Activated naive CD8-positive, alpha-beta T cell treated with anti-CD3 and anti-CD28 coated beads for 36 hours (primary cell): Measurements from ENCODE around the gene PMEPA1. TPM values are rescaled to one million over a fixed set of nuclear protein-coding genes. Genes with fewer than 3 reads are reported as not detected.

Source experiments
- DNase-seq: peaks from one replicate; pipeline ENCODE4 v3.0.0; 2021
- H3K27ac Mint-ChIP-seq: one replicate; pipeline ENCODE4 v1.8.0; 2022; ENCODE audit warnings: mild to moderate bottlenecking, moderate library complexity, mixed read lengths
- H3K27me3 Mint-ChIP-seq: one replicate; pipeline ENCODE4 v1.8.0; 2022; ENCODE audit warnings: mild to moderate bottlenecking, mixed read lengths
- H3K36me3 Mint-ChIP-seq: one replicate; pipeline ENCODE4 v1.8.0; 2021; ENCODE audit warnings: mild to moderate bottlenecking, mixed read lengths
- H3K4me1 Mint-ChIP-seq: one replicate; pipeline ENCODE4 v1.8.0; 2021; ENCODE audit warnings: mixed read lengths
- H3K4me3 Mint-ChIP-seq: one replicate; pipeline ENCODE4 v1.8.0; 2022; ENCODE audit warnings: mild to moderate bottlenecking, moderate library complexity, mixed read lengths
- H3K9me3 Mint-ChIP-seq: one replicate; pipeline ENCODE4 v1.8.0; 2022; ENCODE audit warnings: mixed read lengths
- total RNA-seq, 2 experiments: library from RNA; stranded (reverse); gene quantifications; one replicate each; pipeline ENCODE4 v1.2.3, GENCODE V29; 2021

PMEPA1 gene
- total RNA-seq, 2 experiments from 2014 or later, result 1.0 to 1.7 TPM

DNA sequence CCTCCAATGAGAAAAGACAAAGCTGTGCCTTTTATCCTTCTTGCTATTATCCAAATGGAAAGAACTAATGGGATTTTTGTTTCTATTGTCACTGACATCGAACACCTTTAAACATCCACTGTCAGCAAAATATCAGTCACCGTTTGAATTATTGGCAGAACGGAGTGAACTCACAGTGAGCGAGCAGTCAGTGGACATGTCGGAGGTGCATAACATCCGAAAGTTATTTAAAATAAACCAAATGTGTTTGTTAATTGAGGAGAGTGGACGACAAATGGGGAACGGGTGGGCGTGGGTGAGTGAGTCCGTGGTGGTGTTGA, 38.8 kb downstream of the PMEPA1 start:
- H3K4me1 Mint-ChIP-seq, result peaks cover 12% of the 10 kb centered on the region
- H3K27ac Mint-ChIP-seq, result no peak overlapping the region
- H3K36me3 Mint-ChIP-seq, result peaks cover 2% of the 10 kb centered on the region
- H3K9me3 Mint-ChIP-seq, result no peaks in the 10 kb centered on the region
- no peaks in the 10 kb centered on the region for H3K27me3 Mint-ChIP-seq
- DNase-seq, result no peak
- H3K4me3 Mint-ChIP-seq, result no peak overlapping the region

DNA sequence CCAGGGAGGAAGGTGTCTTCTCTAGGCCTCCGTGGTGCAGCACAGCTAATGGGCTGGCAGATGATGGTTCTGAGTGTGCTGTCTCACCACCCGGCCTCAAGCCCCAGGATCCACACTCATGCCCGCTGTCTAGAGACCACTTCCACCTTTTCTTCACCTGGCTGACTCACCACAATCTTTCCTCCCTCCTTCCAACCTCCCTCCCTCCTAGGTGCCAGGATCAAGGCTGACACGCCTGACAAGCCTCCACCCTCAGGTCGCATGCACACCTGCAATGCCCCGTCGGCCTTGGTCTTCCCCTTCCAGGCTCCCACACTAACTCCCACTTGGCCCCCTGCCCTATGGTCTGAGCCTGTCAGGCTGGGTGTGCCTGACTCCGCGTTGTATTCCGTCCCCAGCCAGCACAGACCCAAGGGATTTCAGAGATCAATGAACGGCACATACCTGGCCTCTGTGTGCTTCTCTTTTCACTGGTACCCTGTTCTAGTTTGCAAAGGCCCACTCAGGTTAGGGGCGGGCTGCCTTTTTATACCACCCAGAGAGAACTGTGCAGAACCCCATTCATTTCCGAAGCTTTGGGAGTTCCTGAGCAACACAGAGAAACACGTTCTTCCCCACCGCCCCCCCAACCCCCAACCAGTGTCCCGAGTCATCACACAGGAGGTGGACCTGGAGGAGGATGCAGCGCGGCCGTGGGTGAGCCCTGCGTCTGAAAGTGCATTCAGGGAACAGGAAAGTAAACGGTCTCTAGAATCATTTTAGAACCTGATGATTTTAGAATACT, 39.3 kb downstream of the PMEPA1 start:
- H3K27ac Mint-ChIP-seq, result no peak overlapping the region
- H3K27me3 Mint-ChIP-seq, result no peaks in the 10 kb centered on the region

DNA sequence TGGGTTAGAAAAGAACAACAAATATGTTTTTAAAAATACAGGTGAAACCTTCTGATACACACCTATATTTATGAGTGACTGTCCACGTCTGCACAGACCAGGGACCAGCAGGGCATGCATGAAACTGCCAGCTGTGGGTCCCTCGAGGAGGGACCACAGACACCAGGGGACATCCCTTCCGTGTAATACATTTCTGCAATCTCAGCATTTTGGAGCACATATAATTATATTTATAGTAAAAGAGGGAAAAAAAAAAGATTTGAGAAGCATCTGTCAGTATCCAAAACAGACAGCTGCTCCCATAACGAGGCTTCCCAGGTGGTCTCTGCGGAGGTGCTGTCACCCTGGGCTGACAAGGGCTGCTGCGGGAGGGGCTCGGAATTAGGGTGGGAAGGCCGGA, 40.2 kb downstream of the PMEPA1 start:
- Mint-ChIP-seq H3K36me3 (no peaks in the 10 kb centered on the region), H3K4me1 (peaks cover 12% of the 10 kb centered on the region), H3K4me3 (no peak overlapping the region), H3K27me3 (no peaks in the 10 kb centered on the region), H3K27ac (no peak overlapping the region), H3K9me3 (no peaks in the 10 kb centered on the region)
- DNase-seq, result no peak

More for the DNA sequence above, 39.3 kb downstream of the PMEPA1 start:
- Mint-ChIP-seq H3K4me1 (peaks cover 12% of the 10 kb centered on the region), H3K36me3 (no peaks in the 10 kb centered on the region), H3K4me3 (no peak overlapping the region), H3K9me3 (no peaks in the 10 kb centered on the region)
- DNase-seq, result no peak

DNA sequence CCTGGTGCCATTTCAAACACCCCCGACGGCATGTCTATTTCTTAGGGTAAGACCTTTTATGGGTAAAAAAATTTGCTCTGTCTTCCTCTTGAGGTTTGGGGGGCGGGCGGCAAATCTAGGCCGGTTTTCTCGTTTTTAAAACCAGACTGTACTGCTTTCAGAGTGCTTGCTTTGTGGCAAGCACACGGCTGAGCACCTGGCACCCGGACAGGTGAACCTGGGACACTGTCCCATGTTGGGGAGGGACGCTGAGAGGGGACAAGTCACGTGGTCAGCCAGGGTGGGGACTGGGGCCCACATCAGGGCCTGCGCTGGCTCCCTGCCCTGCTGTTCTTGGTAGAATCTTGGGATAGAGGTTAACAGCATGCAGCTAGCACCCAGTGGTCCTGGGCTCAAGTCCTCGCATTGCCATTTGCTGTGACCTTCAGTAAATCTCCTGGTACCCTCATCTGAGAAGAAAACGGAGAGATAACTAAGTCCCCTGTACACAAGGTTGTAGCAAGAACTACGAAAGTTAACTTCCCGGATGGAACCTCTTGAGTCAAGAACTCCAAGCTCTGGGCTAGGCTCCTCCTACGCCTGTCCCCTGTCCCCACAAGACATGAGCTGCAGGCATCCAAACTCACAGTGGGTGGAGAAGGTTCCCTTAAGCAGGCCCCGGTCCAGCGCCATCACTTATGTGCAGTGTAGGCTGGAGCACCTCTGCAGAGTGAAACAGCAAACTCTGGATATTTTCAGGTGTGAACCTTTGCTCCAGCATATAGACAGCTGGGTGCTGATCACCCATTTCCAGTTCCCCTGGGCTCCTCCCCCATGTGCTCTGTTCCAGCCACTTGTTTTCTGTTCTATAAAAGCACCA, 41.7 kb downstream of the PMEPA1 start:
- no peaks in the 10 kb centered on the region for H3K27me3 Mint-ChIP-seq
- no peak overlapping the region for H3K4me3 Mint-ChIP-seq
- H3K9me3 Mint-ChIP-seq, result no peaks in the 10 kb centered on the region
- no peak overlapping the region for H3K27ac Mint-ChIP-seq
- peaks cover 12% of the 10 kb centered on the region for H3K4me1 Mint-ChIP-seq
- no peaks in the 10 kb centered on the region for H3K36me3 Mint-ChIP-seq
- DNase-seq, result no peak

DNA sequence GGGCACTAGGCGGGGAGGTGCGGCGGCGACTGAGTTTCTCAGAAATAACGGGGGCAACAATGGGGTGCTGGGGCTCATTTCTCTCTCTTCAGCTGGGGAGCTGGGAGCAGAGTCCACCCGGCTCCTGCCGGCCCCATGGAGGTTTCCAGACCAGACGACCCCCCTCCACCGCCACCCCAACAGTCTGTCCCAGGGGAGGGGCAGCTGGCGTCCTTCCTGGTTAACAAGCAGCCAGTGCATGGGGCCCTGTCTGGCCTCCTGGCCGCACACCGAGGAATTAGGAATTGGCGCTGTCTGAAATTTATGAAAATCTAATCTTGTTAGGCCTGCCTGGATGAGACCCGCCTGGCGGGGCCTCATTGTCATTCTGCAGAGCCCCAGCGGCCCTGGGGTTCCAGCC, 42.4 kb downstream of the PMEPA1 start:
- Mint-ChIP-seq H3K27ac (no peak overlapping the region), H3K27me3 (no peaks in the 10 kb centered on the region), H3K9me3 (no peaks in the 10 kb centered on the region), H3K36me3 (no peaks in the 10 kb centered on the region), H3K4me3 (no peak overlapping the region), H3K4me1 (peaks cover 12% of the 10 kb centered on the region)
- DNase-seq, result no peak

DNA sequence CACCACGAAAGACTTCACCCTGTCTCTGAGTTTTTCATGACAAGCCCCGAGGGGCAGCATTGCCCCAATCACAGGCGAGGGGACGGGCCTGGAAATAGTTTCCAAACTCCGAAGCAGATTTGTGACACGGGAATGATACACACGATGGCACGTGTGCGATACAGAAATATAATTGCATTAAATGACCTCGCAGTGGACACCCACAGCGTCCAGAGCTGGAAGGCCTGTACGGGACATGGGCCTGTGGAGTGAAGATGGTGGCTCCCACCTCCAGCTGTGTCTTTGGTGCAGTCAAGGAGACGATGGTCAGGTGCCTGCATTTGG, 43.0 kb downstream of the PMEPA1 start:
- DNase-seq, result no peak
- Mint-ChIP-seq H3K4me3 (no peak overlapping the region), H3K4me1 (peaks cover 10% of the 10 kb centered on the region), H3K27ac (no peak overlapping the region), H3K36me3 (no peaks in the 10 kb centered on the region), H3K9me3 (no peaks in the 10 kb centered on the region), H3K27me3 (no peaks in the 10 kb centered on the region)

DNA sequence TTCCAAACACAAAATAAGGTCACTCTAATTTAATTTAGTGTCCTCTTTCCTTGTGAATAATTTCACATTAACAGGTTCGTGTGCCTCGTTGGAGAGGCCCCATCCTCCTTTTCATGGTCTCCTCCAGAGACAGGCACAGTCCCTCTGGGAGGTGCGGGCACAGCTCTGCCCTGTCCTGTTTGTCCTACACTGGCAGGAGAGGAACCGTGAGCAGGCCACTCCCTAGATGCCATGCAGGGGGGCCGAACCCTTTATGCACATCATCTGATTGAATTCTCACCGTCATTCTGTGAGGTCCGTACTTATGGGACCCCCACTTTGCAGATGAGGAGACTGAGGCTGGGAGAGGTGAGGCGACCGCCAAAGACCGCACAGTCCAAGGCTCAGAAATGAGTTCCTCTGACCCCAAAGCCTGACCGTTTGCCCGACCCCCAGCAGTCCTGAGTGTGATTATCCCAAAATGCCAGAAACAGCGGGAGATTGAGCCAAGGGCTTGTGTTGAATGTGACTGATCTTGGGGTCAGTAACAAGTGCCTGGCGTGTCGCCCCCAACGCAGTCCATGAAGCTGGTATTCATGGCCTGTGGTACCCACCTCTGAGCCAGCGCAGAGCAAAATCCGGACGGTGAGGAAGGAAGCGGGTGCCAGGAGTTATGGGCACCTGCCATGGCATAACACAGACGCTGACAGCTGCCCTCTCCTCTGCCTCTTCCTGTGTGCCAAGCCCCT, 43.5 kb downstream of the PMEPA1 start:
- H3K27ac Mint-ChIP-seq, result no peak overlapping the region

DNA sequence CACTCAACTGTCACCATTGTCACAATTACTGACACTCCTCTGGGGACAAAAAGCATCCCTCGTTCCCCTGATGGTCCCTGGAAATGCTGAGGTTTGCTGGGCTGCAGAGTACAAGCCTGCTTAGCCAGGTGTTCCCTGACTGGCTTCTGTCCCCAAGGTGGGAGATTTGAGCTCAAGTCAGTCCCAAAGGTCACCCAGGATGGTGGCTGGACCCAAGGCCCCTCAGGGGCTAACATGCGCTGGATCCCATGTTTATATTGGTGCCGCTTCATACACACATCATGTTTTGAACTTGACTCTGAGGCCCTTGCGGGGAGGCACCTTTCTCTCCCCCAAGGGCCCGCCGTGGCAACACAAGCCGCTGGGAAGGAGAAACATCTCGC, 44.2 kb downstream of the PMEPA1 start:
- Mint-ChIP-seq H3K27ac (no peak overlapping the region), H3K4me1 (peaks cover 10% of the 10 kb centered on the region), H3K4me3 (no peak overlapping the region), H3K36me3 (no peaks in the 10 kb centered on the region), H3K9me3 (no peaks in the 10 kb centered on the region), H3K27me3 (no peaks in the 10 kb centered on the region)
- DNase-seq, result no peak

More for the DNA sequence above, 43.5 kb downstream of the PMEPA1 start:
- no peak for DNase-seq
- H3K27me3 Mint-ChIP-seq, result no peaks in the 10 kb centered on the region
- H3K4me3 Mint-ChIP-seq, result no peak overlapping the region
- no peaks in the 10 kb centered on the region for H3K9me3 Mint-ChIP-seq
- no peaks in the 10 kb centered on the region for H3K36me3 Mint-ChIP-seq
- peaks cover 10% of the 10 kb centered on the region for H3K4me1 Mint-ChIP-seq

DNA sequence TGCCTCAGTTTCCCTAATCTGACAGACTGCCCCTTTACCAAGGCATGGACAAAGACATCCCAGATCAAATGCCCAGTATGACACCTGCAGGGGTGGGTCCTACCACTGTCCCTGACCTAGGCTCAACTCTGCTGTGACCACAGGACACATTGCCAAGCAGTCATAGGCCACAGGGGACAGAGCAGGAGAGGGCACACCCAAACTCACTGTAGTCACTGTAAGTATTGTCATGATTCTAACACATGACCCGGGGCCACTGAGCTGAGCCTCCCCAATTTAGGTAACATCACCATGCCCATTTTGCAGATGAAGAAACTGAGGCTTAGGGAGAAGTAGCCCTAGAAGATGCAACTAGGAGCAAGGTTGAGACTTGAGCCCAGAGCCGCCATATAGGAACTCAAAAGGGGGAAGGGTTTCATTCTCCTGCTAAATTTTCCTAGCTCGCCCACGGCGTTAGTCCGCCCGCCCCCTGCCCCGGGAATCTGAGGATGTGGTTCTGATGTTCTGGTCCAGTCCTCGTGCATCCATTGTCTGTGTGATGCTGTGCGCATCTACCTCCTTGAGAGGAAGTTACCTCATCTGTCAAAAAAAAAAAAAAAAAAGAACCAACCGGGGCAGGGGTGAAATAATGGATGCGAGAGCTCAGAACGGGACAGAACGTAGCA, 44.8 kb downstream of the PMEPA1 start:
- no peak overlapping the region for H3K4me3 Mint-ChIP-seq
- no peaks in the 10 kb centered on the region for H3K27me3 Mint-ChIP-seq
- DNase-seq, result no peak
- peaks cover 10% of the 10 kb centered on the region for H3K4me1 Mint-ChIP-seq
- H3K9me3 Mint-ChIP-seq, result no peaks in the 10 kb centered on the region
- no peaks in the 10 kb centered on the region for H3K36me3 Mint-ChIP-seq
- H3K27ac Mint-ChIP-seq, result no peak overlapping the region

DNA sequence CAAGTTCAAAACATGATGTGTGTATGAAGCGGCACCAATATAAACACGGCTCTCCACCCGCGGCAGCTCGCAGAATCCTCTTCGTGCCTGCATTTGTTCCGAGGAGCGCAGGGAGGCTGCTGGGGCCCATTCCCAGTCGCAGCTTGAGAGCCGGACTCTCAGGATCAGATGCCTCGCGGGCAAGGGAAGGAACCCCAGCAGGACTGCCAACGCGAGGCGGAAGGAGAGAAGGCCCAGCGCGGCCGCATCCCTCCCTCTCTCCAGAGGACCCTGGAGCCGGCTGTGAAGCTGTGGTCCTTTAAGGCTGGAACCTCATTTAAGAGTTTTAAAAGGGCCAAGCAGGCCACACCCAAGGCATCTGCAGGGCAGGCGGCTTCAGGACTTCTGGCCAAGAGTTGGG, 45.3 kb downstream of the PMEPA1 start:
- no peak overlapping the region for H3K4me3 Mint-ChIP-seq
- DNase-seq, result no peak
- H3K27me3 Mint-ChIP-seq, result no peaks in the 10 kb centered on the region
- H3K4me1 Mint-ChIP-seq, result peaks cover 13% of the 10 kb centered on the region
- H3K27ac Mint-ChIP-seq, result no peak overlapping the region
- no peaks in the 10 kb centered on the region for H3K36me3 Mint-ChIP-seq
- no peaks in the 10 kb centered on the region for H3K9me3 Mint-ChIP-seq

DNA sequence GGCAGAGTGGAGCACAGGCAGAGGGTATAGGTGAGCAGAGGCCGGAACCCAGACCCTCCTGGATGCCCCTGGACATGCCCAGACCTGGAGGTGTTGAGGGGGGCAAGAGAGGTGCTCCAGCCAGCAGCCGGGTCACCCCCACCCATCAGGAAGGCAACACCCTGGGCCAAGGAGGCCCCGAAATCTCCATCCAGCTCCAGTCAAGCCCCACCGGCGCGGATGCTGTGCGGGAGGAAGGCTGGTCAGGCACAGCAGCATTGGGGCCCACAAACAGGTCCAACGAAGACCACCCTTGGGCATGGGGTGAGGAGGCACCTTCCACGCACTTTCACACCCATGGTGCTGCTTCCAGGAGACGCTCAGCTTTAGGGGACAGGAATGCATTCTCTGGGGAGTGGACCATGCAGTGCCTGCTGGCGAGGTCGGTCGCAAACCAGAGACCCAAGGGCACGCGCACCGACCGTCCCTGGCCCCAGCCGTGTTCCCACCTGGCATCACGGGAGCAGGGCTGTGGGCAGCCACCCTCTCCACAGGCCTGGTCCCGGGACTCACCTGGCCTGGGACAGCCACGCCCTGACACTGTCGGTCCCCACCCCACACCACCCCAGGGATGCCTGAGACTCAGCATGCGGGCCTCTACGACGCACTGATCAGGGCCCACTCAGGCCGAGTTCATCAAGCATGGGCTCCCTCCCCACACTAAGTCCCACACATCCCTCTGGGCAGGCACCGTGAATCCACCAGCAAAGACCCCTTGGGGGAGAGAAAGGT, 45.9 kb downstream of the PMEPA1 start:
- DNase-seq, result no peak
- H3K4me3 Mint-ChIP-seq, result no peak overlapping the region
- no peaks in the 10 kb centered on the region for H3K27me3 Mint-ChIP-seq
- no peak overlapping the region for H3K27ac Mint-ChIP-seq
- H3K36me3 Mint-ChIP-seq, result no peaks in the 10 kb centered on the region
- H3K9me3 Mint-ChIP-seq, result no peaks in the 10 kb centered on the region
- H3K4me1 Mint-ChIP-seq, result peaks cover 19% of the 10 kb centered on the region

DNA sequence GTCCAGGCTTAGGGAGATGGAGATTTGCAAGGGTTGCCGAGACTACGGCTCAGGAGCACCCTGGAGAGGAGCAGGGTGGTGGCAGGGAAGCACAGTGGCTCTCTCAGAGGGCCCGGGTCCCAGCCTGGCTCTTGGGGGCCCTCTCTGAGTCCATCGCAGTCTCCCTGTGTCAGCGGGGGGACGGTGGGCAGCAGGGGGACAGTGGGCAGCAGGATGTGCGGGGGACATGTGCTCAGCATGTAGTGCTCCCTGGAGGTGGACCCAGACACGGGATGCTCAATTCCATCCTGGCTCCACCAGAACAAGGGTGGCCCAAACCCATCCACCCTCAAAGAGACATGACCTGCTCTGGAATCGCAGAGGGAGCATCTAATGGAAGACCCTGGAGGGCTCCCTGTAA, 46.6 kb downstream of the PMEPA1 start:
- Mint-ChIP-seq H3K27me3 (no peaks in the 10 kb centered on the region), H3K9me3 (no peaks in the 10 kb centered on the region), H3K4me3 (no peak overlapping the region), H3K36me3 (no peaks in the 10 kb centered on the region), H3K27ac (no peak overlapping the region), H3K4me1 (peaks cover 19% of the 10 kb centered on the region)
- DNase-seq, result no peak

DNA sequence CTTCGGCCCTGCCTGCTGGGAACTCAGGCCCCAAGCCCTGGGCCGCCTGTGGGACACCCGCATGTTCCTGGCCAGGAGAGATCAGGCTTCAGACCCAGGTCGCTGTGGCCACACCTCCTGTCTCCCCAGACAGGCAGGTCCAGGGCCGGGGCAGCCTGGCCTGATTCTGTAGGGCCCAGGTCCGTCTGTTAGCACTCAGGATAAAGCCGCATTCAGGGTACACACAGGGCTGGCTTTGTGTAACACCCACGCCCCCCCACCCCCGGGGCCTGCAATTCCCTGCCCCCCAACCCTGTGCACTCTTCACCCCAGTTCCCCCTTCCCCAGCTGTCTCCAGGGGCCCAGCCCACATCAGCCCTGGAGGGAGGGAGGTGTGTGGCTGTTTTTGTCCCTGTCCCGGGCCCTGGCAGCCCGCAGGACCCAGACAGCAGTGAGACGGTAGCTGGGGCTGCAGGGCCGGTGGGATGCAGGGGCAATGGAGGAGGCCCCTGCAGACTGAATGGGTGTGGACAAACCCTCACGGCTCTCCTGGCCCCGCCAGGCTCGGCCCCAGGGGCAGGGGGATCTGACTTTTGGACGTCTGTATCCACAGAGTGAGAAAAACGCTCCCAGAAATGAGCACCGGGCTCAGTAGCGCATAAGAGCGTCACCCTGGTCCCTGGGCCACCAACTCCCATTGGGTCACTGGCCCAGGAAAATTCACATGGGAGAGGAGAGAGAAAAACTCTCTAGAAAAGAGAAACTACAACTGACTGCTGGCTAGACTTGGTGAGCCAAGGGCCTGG, 47.2 kb downstream of the PMEPA1 start:
- Mint-ChIP-seq H3K36me3 (no peaks in the 10 kb centered on the region), H3K4me1 (peaks cover 20% of the 10 kb centered on the region), H3K4me3 (no peak overlapping the region), H3K27ac (no peak overlapping the region), H3K27me3 (no peaks in the 10 kb centered on the region), H3K9me3 (no peaks in the 10 kb centered on the region)
- no peak for DNase-seq
